ENCODE measurements around the gene PTPRF.

The PTPRF gene

DNA sequence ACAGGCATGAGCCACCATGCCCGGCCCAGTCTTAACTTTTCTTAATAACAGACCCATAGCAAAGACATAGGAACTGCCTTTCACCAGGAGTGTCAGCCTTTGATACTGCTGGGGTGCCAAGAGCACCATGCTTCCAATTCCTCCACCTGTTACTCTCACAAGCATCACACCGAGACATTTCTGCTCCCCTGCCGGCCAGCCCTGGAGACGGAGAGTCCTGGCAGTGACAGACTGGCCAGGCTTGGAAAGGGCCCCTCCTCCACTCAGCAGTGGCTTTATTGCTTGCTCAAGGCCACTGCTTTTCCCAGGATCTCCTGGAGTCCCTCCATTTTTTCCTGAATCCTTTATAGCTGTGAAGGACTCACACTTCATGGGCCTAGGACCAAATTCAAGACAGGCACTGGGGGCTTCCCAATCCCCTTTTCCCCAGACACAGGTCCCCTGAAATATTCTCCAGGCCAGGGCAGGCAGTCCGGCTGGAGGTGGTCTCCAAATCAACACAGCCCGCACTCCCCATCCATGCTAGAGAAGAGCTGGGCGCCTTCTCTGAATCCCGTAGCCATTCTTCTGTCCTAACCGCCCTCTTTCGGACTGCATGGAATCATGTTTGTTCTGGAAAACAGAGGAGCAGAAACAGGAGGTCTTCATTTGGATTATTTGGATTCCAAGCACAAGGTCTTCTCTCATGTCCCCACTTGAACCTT lies 25.5 kb upstream of the PTPRF start:
- Histone ChIP-seq H3K27ac (replicated peaks; ENCODE audit: low read length) (no peak overlapping the region), H3K23ac (ENCODE audit: low read depth, low read length, poor library complexity) (no peak overlapping the region), H4K8ac (ENCODE audit: low read depth, low read length) (no peak overlapping the region), H3K27me3 (ENCODE audit: control insufficient read depth in 3 of 3, insufficient read depth in 3 of 3, low read depth in 1 of 3, low read length in 3 of 3) (peaks cover 0 to 36% (median 0%) of the 10 kb centered on the region in 3 experiments), H2BK12ac (ENCODE audit: low read length) (no peak overlapping the region), H2AFZ (ENCODE audit: low read length) (peak overlapping the region; percentile 1), H2BK5ac (ENCODE audit: low read length) (no peak overlapping the region), H2AK5ac (ENCODE audit: low read depth, low read length) (no peak overlapping the region), H3K36me3 (replicated peaks in 1 of 2; ENCODE audit: control insufficient read depth in 2 of 2, insufficient read depth in 2 of 2, low read length in 2 of 2) (no peaks in the 10 kb centered on the region), H4K91ac (ENCODE audit: low read depth, low read length, poor library complexity) (no peak overlapping the region), H3K9ac (ENCODE audit: low read depth, low read length, poor library complexity) (no peak overlapping the region), H3K79me1 (ENCODE audit: low read depth, low read length) (peaks cover 2% of the 10 kb centered on the region), H3K4me2 (ENCODE audit: insufficient read depth, low read length, poor library complexity, severe bottlenecking) (no peak overlapping the region), H3K4me1 (ENCODE audit: control insufficient read depth in 2 of 2, insufficient read depth in 1 of 2, low read depth in 1 of 2, low read length in 2 of 2) (no peaks in the 10 kb centered on the region), H3K18ac (ENCODE audit: low read length) (no peak overlapping the region), H3K14ac (ENCODE audit: low read length) (no peak overlapping the region), H3K4me3 (ENCODE audit: low read length in 2 of 2) (no peak overlapping the region), H2BK15ac (ENCODE audit: low read length) (no peak overlapping the region), H3K9me3 (replicated peaks in 1 of 2; ENCODE audit: control insufficient read depth in 2 of 2, insufficient read depth in 1 of 2, low read depth in 1 of 2, low read length in 2 of 2) (peaks cover 0 to 4% of the 10 kb centered on the region in 2 donors), H3K4ac (ENCODE audit: low read length) (no peak overlapping the region), H2BK120ac (ENCODE audit: low read depth, low read length) (no peak overlapping the region)
- no peak for DNase-seq (ENCODE audit: low spot score)
- no CpG with 5 or more reads among the region's 10 CpGs for WGBS, 2 donors (ENCODE audit: extremely low coverage in 2 of 2, insufficient read length in 2 of 2, insufficient replicate concordance in 1 of 2)

DNA sequence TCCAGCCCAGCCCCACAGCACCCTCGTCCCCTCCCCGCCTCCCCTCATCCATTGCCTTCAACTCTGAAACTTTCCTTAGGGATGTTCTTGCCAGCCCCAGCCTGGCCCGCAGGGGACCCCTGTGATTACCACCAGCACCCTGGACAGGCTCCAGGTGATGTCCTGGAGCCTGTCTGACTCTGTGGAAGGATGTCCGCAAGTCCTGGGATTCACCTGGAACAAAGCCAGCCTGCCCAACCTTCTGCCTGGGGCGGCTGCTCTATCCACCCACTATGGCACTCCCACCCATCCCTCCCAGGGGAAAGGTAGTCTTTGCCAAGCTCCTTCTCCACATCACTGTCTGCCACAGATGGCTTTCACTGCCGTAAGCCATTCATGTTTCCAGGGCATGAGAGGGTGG lies 24.4 kb upstream of the PTPRF start:
- Histone ChIP-seq H3K4ac (ENCODE audit: low read length) (no peak overlapping the region), H2AFZ (ENCODE audit: low read length) (no peak overlapping the region), H2BK15ac (ENCODE audit: low read length) (no peak overlapping the region), H2BK120ac (ENCODE audit: low read depth, low read length) (no peak overlapping the region), H3K18ac (ENCODE audit: low read length) (no peak overlapping the region), H3K9ac (ENCODE audit: low read depth, low read length, poor library complexity) (no peak overlapping the region), H4K91ac (ENCODE audit: low read depth, low read length, poor library complexity) (no peak overlapping the region), H2BK5ac (ENCODE audit: low read length) (no peak overlapping the region), H3K23ac (ENCODE audit: low read depth, low read length, poor library complexity) (no peak overlapping the region), H3K36me3 (replicated peaks in 1 of 2; ENCODE audit: control insufficient read depth in 2 of 2, insufficient read depth in 2 of 2, low read length in 2 of 2) (no peaks in the 10 kb centered on the region), H2AK5ac (ENCODE audit: low read depth, low read length) (no peak overlapping the region), H3K9me3 (replicated peaks in 1 of 2; ENCODE audit: control insufficient read depth in 2 of 2, insufficient read depth in 1 of 2, low read depth in 1 of 2, low read length in 2 of 2) (peaks cover 0 to 4% of the 10 kb centered on the region in 2 donors), H3K79me1 (ENCODE audit: low read depth, low read length) (peaks cover 2% of the 10 kb centered on the region), H3K27ac (replicated peaks; ENCODE audit: low read length) (no peak overlapping the region), H3K14ac (ENCODE audit: low read length) (no peak overlapping the region), H3K4me3 (ENCODE audit: low read length in 2 of 2) (no peak overlapping the region), H4K8ac (ENCODE audit: low read depth, low read length) (no peak overlapping the region), H3K27me3 (ENCODE audit: control insufficient read depth in 3 of 3, insufficient read depth in 3 of 3, low read depth in 1 of 3, low read length in 3 of 3) (peaks cover 0 to 36% (median 0%) of the 10 kb centered on the region in 3 experiments), H3K4me2 (ENCODE audit: insufficient read depth, low read length, poor library complexity, severe bottlenecking) (no peak overlapping the region), H3K4me1 (ENCODE audit: control insufficient read depth in 2 of 2, insufficient read depth in 1 of 2, low read depth in 1 of 2, low read length in 2 of 2) (no peaks in the 10 kb centered on the region), H2BK12ac (ENCODE audit: low read length) (no peak overlapping the region)
- DNase-seq (ENCODE audit: low spot score) = no peak
- WGBS, 2 donors (ENCODE audit: extremely low coverage in 2 of 2, insufficient read length in 2 of 2, insufficient replicate concordance in 1 of 2) = no CpG with 5 or more reads among the region's 6 CpGs

DNA sequence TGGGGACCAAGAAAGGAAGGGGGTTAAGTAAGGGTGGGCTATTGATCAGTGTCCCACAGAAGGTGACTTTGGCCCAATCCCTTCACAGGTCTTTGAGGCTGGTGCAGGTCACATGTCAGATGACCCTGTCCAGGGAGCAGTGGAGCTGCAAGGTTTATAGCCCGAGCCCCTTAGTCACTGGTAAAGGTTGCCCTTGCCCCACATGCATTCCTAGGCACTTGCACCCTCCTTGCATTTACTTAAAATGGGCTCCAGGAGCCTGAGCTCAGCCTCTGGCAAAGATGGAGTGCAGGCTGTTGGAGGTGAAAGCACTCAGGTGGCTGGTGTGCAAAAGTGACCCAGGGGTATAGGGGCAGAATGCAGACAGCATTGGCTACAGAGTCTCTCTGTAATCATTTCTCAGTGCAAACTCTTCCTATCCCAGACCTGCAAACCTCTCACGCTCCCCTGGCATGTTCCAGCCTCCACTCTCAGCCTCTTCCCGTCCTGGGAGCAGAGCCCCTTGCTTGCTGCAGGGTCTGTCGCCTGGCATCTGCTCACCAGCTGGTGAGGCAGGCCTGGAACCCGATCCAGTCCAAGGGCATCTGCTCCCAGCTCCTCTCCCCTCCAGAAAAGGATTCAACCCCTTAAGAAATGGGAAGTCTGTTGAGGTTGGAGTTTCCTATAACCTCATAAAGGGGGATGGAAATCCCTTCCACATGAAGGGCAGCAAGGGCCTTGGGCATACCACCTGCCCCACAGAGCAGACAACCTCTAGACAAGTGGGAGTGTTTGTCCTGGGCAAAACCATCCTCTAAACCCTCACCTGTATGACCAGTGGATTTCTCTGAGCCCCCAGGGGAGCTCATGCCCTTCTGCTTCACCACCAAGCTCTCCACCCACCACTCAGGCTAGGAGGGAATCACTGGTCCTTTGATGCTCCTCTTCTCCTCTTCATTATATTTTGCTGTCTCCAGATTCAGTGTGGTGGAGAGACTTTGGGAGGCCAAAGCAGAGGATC lies 23.1 kb upstream of the PTPRF start:
- no peak overlapping the region for H2BK15ac ChIP-seq (ENCODE audit: low read length)
- no peak overlapping the region for H3K9ac ChIP-seq (ENCODE audit: low read depth, low read length, poor library complexity)
- no peak overlapping the region for H3K4me2 ChIP-seq (ENCODE audit: insufficient read depth, low read length, poor library complexity, severe bottlenecking)
- no peak overlapping the region for H4K8ac ChIP-seq (ENCODE audit: low read depth, low read length)
- no peak overlapping the region for H2AFZ ChIP-seq (ENCODE audit: low read length)
- H3K36me3 ChIP-seq (replicated peaks in 1 of 2; ENCODE audit: control insufficient read depth in 2 of 2, insufficient read depth in 2 of 2, low read length in 2 of 2) = no peaks in the 10 kb centered on the region
- peaks cover 0 to 38% (median 0%) of the 10 kb centered on the region in 3 experiments for H3K27me3 ChIP-seq (ENCODE audit: control insufficient read depth in 3 of 3, insufficient read depth in 3 of 3, low read depth in 1 of 3, low read length in 3 of 3)
- H3K18ac ChIP-seq (ENCODE audit: low read length) = no peak overlapping the region
- no peak overlapping the region for H2BK5ac ChIP-seq (ENCODE audit: low read length)
- peaks cover 2% of the 10 kb centered on the region for H3K79me1 ChIP-seq (ENCODE audit: low read depth, low read length)
- no peaks in the 10 kb centered on the region for H3K4me1 ChIP-seq (ENCODE audit: control insufficient read depth in 2 of 2, insufficient read depth in 1 of 2, low read depth in 1 of 2, low read length in 2 of 2)
- H2AK5ac ChIP-seq (ENCODE audit: low read depth, low read length) = peak overlapping the region; percentile 17
- H3K9me3 ChIP-seq (replicated peaks in 1 of 2; ENCODE audit: control insufficient read depth in 2 of 2, insufficient read depth in 1 of 2, low read depth in 1 of 2, low read length in 2 of 2) = peaks cover 0 to 4% of the 10 kb centered on the region in 2 donors
- no peak overlapping the region for H2BK12ac ChIP-seq (ENCODE audit: low read length)
- no peak overlapping the region for H3K14ac ChIP-seq (ENCODE audit: low read length)
- no peak for DNase-seq (ENCODE audit: low spot score)
- peak overlapping the region in 1 of 2 donors; percentile 9 for H3K4me3 ChIP-seq (ENCODE audit: low read length in 2 of 2)
- no peak overlapping the region for H3K4ac ChIP-seq (ENCODE audit: low read length)
- no CpG with 5 or more reads among the region's 5 CpGs for WGBS, 2 donors (ENCODE audit: extremely low coverage in 2 of 2, insufficient read length in 2 of 2, insufficient replicate concordance in 1 of 2)
- H4K91ac ChIP-seq (ENCODE audit: low read depth, low read length, poor library complexity) = no peak overlapping the region
- no peak overlapping the region for H3K23ac ChIP-seq (ENCODE audit: low read depth, low read length, poor library complexity)
- no peak overlapping the region for H3K27ac ChIP-seq (replicated peaks; ENCODE audit: low read length)
- no peak overlapping the region for H2BK120ac ChIP-seq (ENCODE audit: low read depth, low read length)
